Measurements from ENCODE around the gene WFDC6. TPM values are rescaled to one million over a fixed set of nuclear protein-coding genes. Genes with fewer than 3 reads are reported as not detected.

Gene WFDC6
- total and polyA plus RNA-seq, 2 donors (not counting 1 experiment from before 2014, with no cell fraction given): not detected

DNA sequence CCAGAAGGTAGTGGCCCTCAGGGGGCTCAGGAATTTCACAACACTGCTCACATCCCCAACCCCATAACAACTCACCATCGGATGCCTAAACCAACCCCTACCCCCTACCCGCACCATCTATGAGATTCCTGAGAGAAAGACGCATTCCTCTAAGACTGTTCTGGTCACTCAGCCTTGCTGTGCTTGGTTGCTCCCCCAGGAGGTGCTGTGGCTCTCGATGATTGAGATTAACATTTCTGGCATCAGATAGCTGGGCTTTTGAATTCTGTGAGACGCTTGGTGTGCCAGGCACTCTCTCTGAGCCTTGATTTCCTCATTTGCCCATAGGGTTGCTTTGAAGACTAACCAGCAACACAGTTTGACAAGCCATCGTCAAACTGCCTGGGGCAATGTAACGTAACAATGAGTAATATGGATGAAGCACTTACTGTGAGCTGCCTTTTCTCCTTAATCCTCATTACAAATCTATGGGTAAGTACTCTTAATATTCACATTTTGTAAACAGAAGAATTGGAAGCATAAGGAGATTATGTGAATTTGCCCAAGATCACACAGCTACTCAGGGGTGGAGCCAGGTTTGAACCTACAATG lies 978 bp downstream of the WFDC6 start:
- no peak overlapping the region for H3K4me3 Mint-ChIP-seq
- no peaks in the 10 kb centered on the region for H3K9me3 Mint-ChIP-seq (ENCODE audit: insufficient read depth)
- DNase-seq (no peak), ATAC-seq (ENCODE audit: low read depth) (no peak)
- no peaks in the 10 kb centered on the region for H3K4me1 Mint-ChIP-seq
- no peak overlapping the region for H3K9ac ChIP-seq (ENCODE audit: low read length)
- WGBS (ENCODE audit: insufficient coverage): 78% methylated on average over 5 of the region's 7 CpGs
- CTCF ChIA-PET: no interaction called here
- peaks cover 41% of the 10 kb centered on the region for H3K27me3 Mint-ChIP-seq
- H4K20me1 ChIP-seq (ENCODE audit: control insufficient read depth, insufficient read depth, low read length, poor library complexity, severe bottlenecking): no peaks in the 10 kb centered on the region
- no peak overlapping the region for H3K4me3 ChIP-seq (ENCODE audit: control extremely low read depth in 1 of 5, extremely low read depth in 1 of 5, insufficient read depth in 1 of 5, low read depth in 2 of 5, low read length in 4 of 5)
- H3K4me2 ChIP-seq (replicated peaks; ENCODE audit: low read depth, low read length, poor library complexity, severe bottlenecking): no peak overlapping the region
- H3K27ac ChIP-seq (ENCODE audit: low read length in 2 of 2): no peak overlapping the region
- no peaks in the 10 kb centered on the region for H3K4me1 ChIP-seq (ENCODE audit: control insufficient read depth in 2 of 2, insufficient read depth in 2 of 2, low read length in 2 of 2)
- no peak overlapping the region for H2AFZ ChIP-seq (ENCODE audit: insufficient read depth, low read depth, low read length, poor library complexity, severe bottlenecking)
- H3K36me3 ChIP-seq (replicated peaks in 1 of 2; ENCODE audit: control extremely low read depth in 1 of 2, control insufficient read depth in 1 of 2, extremely low read depth in 1 of 2, insufficient read depth in 2 of 2, low read length in 1 of 2): no peaks in the 10 kb centered on the region
- no peak overlapping the region for H3K27ac Mint-ChIP-seq
- POLR2A ChIA-PET: no interaction called here
- H3K9me3 ChIP-seq (ENCODE audit: control extremely low read depth in 1 of 3, control insufficient read depth in 2 of 3, insufficient read depth in 1 of 3, low read length in 2 of 3): no peaks in the 10 kb centered on the region
- H3K27me3 ChIP-seq (replicated peaks in 1 of 4; ENCODE audit: control extremely low read depth in 1 of 4, control insufficient read depth in 3 of 4, insufficient read depth in 4 of 4, low read length in 3 of 4): peaks cover 0 to 20% (median 12%) of the 10 kb centered on the region in 4 experiments
- TF ChIP-seq, protein P1, sequence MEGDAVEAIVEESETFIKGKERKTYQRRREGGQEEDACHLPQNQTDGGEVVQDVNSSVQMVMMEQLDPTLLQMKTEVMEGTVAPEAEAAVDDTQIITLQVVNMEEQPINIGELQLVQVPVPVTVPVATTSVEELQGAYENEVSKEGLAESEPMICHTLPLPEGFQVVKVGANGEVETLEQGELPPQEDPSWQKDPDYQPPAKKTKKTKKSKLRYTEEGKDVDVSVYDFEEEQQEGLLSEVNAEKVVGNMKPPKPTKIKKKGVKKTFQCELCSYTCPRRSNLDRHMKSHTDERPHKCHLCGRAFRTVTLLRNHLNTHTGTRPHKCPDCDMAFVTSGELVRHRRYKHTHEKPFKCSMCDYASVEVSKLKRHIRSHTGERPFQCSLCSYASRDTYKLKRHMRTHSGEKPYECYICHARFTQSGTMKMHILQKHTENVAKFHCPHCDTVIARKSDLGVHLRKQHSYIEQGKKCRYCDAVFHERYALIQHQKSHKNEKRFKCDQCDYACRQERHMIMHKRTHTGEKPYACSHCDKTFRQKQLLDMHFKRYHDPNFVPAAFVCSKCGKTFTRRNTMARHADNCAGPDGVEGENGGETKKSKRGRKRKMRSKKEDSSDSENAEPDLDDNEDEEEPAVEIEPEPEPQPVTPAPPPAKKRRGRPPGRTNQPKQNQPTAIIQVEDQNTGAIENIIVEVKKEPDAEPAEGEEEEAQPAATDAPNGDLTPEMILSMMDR (IDR thresholded peaks at IDR 0.05): no peak
- no peak for TF ChIP-seq EZH2 (IDR thresholded peaks at IDR 0.05; ENCODE audit: borderline replicate concordance, insufficient read depth, low read depth, low read length, poor library complexity, severe bottlenecking)
- H3K79me2 ChIP-seq (ENCODE audit: control insufficient read depth, insufficient read depth, low read length): no peaks in the 10 kb centered on the region
- intact Hi-C loops (cut with micrococcal nuclease): no loop called here

DNA sequence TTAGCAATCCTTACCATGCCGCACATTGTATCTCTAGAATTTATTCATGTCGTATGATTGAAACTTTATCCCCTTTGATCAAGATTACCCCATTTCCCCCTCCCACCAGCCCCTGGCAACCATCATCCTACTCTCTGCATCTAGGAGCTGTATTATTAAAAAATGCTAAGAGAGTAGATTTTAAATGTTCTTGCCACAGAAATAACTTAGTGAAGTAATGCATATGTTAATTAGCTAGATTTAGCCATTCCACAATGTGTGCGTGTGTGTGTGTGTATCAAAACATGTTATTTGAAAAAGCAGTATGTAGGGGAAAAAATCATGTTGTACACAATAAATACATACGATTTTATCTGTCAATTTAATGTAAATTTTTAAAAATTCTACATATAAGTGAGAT lies 12.0 kb downstream of the WFDC6 start:
- H3K36me3 ChIP-seq (replicated peaks in 1 of 2; ENCODE audit: control extremely low read depth in 1 of 2, control insufficient read depth in 1 of 2, extremely low read depth in 1 of 2, insufficient read depth in 2 of 2, low read length in 1 of 2): no peaks in the 10 kb centered on the region
- H3K27me3 ChIP-seq (replicated peaks in 1 of 4; ENCODE audit: control extremely low read depth in 1 of 4, control insufficient read depth in 3 of 4, insufficient read depth in 4 of 4, low read length in 3 of 4): peaks cover 0 to 12% (median 3%) of the 10 kb centered on the region in 4 experiments
- CTCF ChIA-PET: no interaction called here
- H3K9me3 ChIP-seq (ENCODE audit: control extremely low read depth in 1 of 3, control insufficient read depth in 2 of 3, insufficient read depth in 1 of 3, low read length in 2 of 3): no peaks in the 10 kb centered on the region
- H3K4me1 Mint-ChIP-seq: no peaks in the 10 kb centered on the region
- no peaks in the 10 kb centered on the region for H4K20me1 ChIP-seq (ENCODE audit: control insufficient read depth, insufficient read depth, low read length, poor library complexity, severe bottlenecking)
- TF ChIP-seq, protein P1 (IDR thresholded peaks at IDR 0.05): no peak
- TF ChIP-seq EZH2 (IDR thresholded peaks at IDR 0.05; ENCODE audit: borderline replicate concordance, insufficient read depth, low read depth, low read length, poor library complexity, severe bottlenecking): no peak
- H3K4me2 ChIP-seq (replicated peaks; ENCODE audit: low read depth, low read length, poor library complexity, severe bottlenecking): no peak overlapping the region
- intact Hi-C loops (cut with micrococcal nuclease): no loop called here
- H3K27me3 Mint-ChIP-seq: peaks cover 55% of the 10 kb centered on the region
- DNase-seq (no peak), ATAC-seq (ENCODE audit: low read depth) (no peak)
- no peaks in the 10 kb centered on the region for H3K9me3 Mint-ChIP-seq (ENCODE audit: insufficient read depth)
- H3K27ac Mint-ChIP-seq: no peak overlapping the region
- WGBS (ENCODE audit: insufficient coverage): no CpG with 5 or more reads among the region's 4 CpGs
- no peak overlapping the region for H3K9ac ChIP-seq (ENCODE audit: low read length)
- no peaks in the 10 kb centered on the region for H3K79me2 ChIP-seq (ENCODE audit: control insufficient read depth, insufficient read depth, low read length)
- H3K4me3 Mint-ChIP-seq: no peak overlapping the region
- POLR2A ChIA-PET: no interaction called here
- H3K27ac ChIP-seq (ENCODE audit: low read length in 2 of 2): no peak overlapping the region
- no peak overlapping the region for H2AFZ ChIP-seq (ENCODE audit: insufficient read depth, low read depth, low read length, poor library complexity, severe bottlenecking)
- no peak overlapping the region for H3K4me3 ChIP-seq (ENCODE audit: control extremely low read depth in 1 of 5, extremely low read depth in 1 of 5, insufficient read depth in 1 of 5, low read depth in 2 of 5, low read length in 4 of 5)
- H3K4me1 ChIP-seq (ENCODE audit: control insufficient read depth in 2 of 2, insufficient read depth in 2 of 2, low read length in 2 of 2): no peaks in the 10 kb centered on the region

All from B cell (primary cell).